ENCODE measurements around the gene DACH1. TPM values are rescaled to one million over a fixed set of nuclear protein-coding genes. Genes with fewer than 3 reads are reported as not detected.

Gene DACH1
- total and polyA plus RNA-seq, 2 donors (not counting 1 experiment from before 2014, with no cell fraction given): 0.02 to 0.33 TPM

DNA sequence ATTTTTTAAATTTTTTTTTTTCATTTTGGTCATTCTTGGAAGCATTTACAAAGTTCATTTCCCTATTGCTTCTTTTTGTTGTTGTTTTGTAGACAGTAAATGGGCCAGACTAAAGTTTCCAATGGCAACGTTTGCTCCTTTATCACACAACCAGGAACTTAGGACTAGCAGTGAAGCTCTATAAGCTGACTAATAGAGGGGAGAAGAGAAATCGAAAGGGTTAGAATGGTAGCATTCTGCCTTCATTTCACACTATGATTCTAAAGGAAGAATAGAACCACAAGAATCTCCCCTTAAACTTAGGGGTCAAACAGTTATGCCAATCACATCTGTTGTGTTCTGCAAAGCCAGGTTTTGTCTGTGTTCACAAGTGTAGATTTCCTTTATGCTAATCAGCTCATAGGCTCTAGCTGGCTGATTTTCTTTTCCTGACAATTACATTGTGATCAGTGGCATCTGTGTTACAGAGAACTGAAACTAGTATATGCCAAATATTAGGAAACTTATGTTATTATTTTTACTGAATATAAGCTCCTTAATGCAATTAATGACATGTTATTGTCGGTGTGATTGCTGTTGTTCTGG is 467.3 kb downstream of the DACH1 start:
- H3K27me3 ChIP-seq (ENCODE audit: control insufficient read depth, insufficient read depth, low read length): no peaks in the 10 kb centered on the region
- H4K20me1 ChIP-seq (ENCODE audit: control insufficient read depth, extremely low read depth, insufficient read depth, low read length): no peaks in the 10 kb centered on the region
- no peaks in the 10 kb centered on the region for H3K9me3 ChIP-seq (ENCODE audit: control insufficient read depth, insufficient read depth, low read depth, low read length)
- H3K36me3 ChIP-seq (ENCODE audit: control insufficient read depth, insufficient read depth, low read length): no peaks in the 10 kb centered on the region
- H3K79me2 ChIP-seq (ENCODE audit: control insufficient read depth, insufficient read depth, low read length): no peaks in the 10 kb centered on the region
- TF ChIP-seq EZH2 (IDR thresholded peaks at IDR 0.05; ENCODE audit: low read length, missing control alignments): no peak
- TF ChIP-seq, protein P1, sequence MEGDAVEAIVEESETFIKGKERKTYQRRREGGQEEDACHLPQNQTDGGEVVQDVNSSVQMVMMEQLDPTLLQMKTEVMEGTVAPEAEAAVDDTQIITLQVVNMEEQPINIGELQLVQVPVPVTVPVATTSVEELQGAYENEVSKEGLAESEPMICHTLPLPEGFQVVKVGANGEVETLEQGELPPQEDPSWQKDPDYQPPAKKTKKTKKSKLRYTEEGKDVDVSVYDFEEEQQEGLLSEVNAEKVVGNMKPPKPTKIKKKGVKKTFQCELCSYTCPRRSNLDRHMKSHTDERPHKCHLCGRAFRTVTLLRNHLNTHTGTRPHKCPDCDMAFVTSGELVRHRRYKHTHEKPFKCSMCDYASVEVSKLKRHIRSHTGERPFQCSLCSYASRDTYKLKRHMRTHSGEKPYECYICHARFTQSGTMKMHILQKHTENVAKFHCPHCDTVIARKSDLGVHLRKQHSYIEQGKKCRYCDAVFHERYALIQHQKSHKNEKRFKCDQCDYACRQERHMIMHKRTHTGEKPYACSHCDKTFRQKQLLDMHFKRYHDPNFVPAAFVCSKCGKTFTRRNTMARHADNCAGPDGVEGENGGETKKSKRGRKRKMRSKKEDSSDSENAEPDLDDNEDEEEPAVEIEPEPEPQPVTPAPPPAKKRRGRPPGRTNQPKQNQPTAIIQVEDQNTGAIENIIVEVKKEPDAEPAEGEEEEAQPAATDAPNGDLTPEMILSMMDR (conservative IDR thresholded peaks at IDR 0.05 in 1 of 2, IDR thresholded peaks at IDR 0.05 in 1 of 2; ENCODE audit: low read depth in 1 of 2, low read length in 2 of 2): no peak
- H3K27ac ChIP-seq (ENCODE audit: insufficient read depth, low read length): no peak overlapping the region
- peak in 1 of 2 donors; percentile 6 for DNase-seq (ENCODE audit: low read depth in 2 of 2)
- H3K4me3 ChIP-seq (replicated peaks in 1 of 4; ENCODE audit: control extremely low read depth in 1 of 4, insufficient read depth in 1 of 4, low read depth in 3 of 4, low read length in 4 of 4): no peak overlapping the region
- no peak overlapping the region for H3K4me2 ChIP-seq (ENCODE audit: extremely low read depth, insufficient read depth, low read length)
- no peaks in the 10 kb centered on the region for H3K4me1 ChIP-seq (ENCODE audit: control insufficient read depth, extremely low read depth, insufficient read depth, low read length)
- H2AFZ ChIP-seq (ENCODE audit: low read length): no peak overlapping the region
- no peak overlapping the region for H3K9ac ChIP-seq (ENCODE audit: insufficient read depth, low read length)

DNA sequence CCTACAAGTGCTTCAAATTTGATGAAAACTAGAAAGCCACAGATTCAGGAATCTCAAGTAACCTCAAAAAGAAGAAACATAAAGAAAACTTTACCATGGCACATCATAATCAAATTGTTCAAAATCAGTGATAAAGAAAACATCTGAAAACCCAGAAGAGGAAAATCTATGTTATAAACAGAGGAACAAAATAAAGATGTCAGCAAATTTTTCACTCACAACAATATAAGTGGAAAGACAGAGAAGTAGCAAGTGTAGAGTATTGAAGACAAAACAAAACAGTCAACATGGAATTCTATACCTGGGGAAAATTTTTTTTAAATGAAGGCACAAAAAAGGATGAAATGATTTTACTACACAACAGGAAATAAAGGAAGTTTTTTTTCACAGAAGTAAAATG is 470.9 kb downstream of the DACH1 start:
- Histone ChIP-seq H3K27ac (ENCODE audit: insufficient read depth, low read length) (no peak overlapping the region), H3K9me3 (ENCODE audit: control insufficient read depth, insufficient read depth, low read depth, low read length) (no peaks in the 10 kb centered on the region), H3K9ac (ENCODE audit: insufficient read depth, low read length) (no peak overlapping the region), H3K4me1 (ENCODE audit: control insufficient read depth, extremely low read depth, insufficient read depth, low read length) (no peaks in the 10 kb centered on the region), H3K4me2 (ENCODE audit: extremely low read depth, insufficient read depth, low read length) (no peak overlapping the region), H4K20me1 (ENCODE audit: control insufficient read depth, extremely low read depth, insufficient read depth, low read length) (no peaks in the 10 kb centered on the region), H3K27me3 (ENCODE audit: control insufficient read depth, insufficient read depth, low read length) (no peaks in the 10 kb centered on the region), H2AFZ (ENCODE audit: low read length) (no peak overlapping the region), H3K36me3 (ENCODE audit: control insufficient read depth, insufficient read depth, low read length) (no peaks in the 10 kb centered on the region), H3K79me2 (ENCODE audit: control insufficient read depth, insufficient read depth, low read length) (no peaks in the 10 kb centered on the region), H3K4me3 (replicated peaks in 1 of 4; ENCODE audit: control extremely low read depth in 1 of 4, insufficient read depth in 1 of 4, low read depth in 3 of 4, low read length in 4 of 4) (no peak overlapping the region)
- no peak for DNase-seq (ENCODE audit: low read depth in 2 of 2)
- TF ChIP-seq, protein P1 (conservative IDR thresholded peaks at IDR 0.05 in 1 of 2, IDR thresholded peaks at IDR 0.05 in 1 of 2; ENCODE audit: low read depth in 1 of 2, low read length in 2 of 2): no peak
- TF ChIP-seq EZH2 (IDR thresholded peaks at IDR 0.05; ENCODE audit: low read length, missing control alignments): no peak

DNA sequence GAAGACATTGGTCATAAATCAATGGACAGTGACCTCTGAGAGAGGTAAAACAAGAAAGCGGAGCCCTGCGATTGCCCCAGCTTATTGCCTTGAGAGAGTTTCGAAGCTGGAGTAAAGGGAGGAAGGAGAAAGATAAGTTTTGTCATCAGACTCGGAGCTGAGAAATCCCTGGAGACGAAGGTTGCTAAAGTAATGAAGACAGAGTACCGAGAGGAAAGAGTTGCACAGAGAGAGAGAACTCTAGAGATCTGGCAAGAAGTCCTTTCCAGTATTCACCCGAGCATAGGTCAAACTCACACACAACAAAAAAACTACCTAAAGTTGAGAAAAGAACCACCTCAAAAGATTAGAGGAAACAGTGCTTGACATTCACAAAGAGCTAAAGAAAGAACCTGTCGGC is 472.0 kb downstream of the DACH1 start:
- TF ChIP-seq, protein P1 (conservative IDR thresholded peaks at IDR 0.05 in 1 of 2, IDR thresholded peaks at IDR 0.05 in 1 of 2; ENCODE audit: low read depth in 1 of 2, low read length in 2 of 2): no peak
- no peak for TF ChIP-seq EZH2 (IDR thresholded peaks at IDR 0.05; ENCODE audit: low read length, missing control alignments)
- H3K9ac ChIP-seq (ENCODE audit: insufficient read depth, low read length): no peak overlapping the region

More for the DNA sequence above, 472.0 kb downstream of the DACH1 start:
- DNase-seq (ENCODE audit: low read depth in 2 of 2): no peak
- Histone ChIP-seq H3K27me3 (ENCODE audit: control insufficient read depth, insufficient read depth, low read length) (no peaks in the 10 kb centered on the region), H3K36me3 (ENCODE audit: control insufficient read depth, insufficient read depth, low read length) (no peaks in the 10 kb centered on the region), H3K27ac (ENCODE audit: insufficient read depth, low read length) (no peak overlapping the region), H3K4me2 (ENCODE audit: extremely low read depth, insufficient read depth, low read length) (no peak overlapping the region), H3K4me3 (replicated peaks in 1 of 4; ENCODE audit: control extremely low read depth in 1 of 4, insufficient read depth in 1 of 4, low read depth in 3 of 4, low read length in 4 of 4) (no peak overlapping the region), H3K4me1 (ENCODE audit: control insufficient read depth, extremely low read depth, insufficient read depth, low read length) (no peaks in the 10 kb centered on the region), H3K79me2 (ENCODE audit: control insufficient read depth, insufficient read depth, low read length) (no peaks in the 10 kb centered on the region), H4K20me1 (ENCODE audit: control insufficient read depth, extremely low read depth, insufficient read depth, low read length) (no peaks in the 10 kb centered on the region), H3K9me3 (ENCODE audit: control insufficient read depth, insufficient read depth, low read depth, low read length) (no peaks in the 10 kb centered on the region), H2AFZ (ENCODE audit: low read length) (no peak overlapping the region)

All from fibroblast of lung (primary cell).